ENCODE measurements around the gene TTLL3.

DNA sequence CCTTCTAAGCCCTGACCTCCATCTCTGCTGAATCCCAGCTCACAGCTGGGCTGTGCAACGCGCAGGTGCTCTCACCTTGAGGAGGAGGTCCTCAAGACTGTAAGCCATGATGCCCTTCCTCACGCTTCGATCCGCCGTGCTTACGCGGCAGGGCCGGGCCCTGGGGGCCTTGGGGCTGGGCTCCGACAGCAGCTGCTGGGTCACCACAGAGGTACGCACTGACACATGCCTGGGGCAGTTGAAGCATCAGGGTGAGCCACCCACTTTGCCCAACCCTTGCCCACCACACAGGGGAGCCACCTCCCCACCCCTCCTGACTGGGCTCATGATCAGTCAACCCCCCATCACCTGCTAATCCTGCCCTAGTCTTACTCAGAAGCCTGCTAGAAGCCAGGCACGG, 66.9 kb downstream of the TTLL3 start:
- no peak for TF ChIP-seq POLR2A (IDR thresholded peaks at IDR 0.05)
- TF ChIP-seq, protein P1, sequence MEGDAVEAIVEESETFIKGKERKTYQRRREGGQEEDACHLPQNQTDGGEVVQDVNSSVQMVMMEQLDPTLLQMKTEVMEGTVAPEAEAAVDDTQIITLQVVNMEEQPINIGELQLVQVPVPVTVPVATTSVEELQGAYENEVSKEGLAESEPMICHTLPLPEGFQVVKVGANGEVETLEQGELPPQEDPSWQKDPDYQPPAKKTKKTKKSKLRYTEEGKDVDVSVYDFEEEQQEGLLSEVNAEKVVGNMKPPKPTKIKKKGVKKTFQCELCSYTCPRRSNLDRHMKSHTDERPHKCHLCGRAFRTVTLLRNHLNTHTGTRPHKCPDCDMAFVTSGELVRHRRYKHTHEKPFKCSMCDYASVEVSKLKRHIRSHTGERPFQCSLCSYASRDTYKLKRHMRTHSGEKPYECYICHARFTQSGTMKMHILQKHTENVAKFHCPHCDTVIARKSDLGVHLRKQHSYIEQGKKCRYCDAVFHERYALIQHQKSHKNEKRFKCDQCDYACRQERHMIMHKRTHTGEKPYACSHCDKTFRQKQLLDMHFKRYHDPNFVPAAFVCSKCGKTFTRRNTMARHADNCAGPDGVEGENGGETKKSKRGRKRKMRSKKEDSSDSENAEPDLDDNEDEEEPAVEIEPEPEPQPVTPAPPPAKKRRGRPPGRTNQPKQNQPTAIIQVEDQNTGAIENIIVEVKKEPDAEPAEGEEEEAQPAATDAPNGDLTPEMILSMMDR (IDR thresholded peaks at IDR 0.05), result no peak
